Measurements from ENCODE around the gene PHF2. TPM values are rescaled to one million over a fixed set of nuclear protein-coding genes. Genes with fewer than 3 reads are reported as not detected.

PHF2 gene
- polyA plus RNA-seq, 3 donors: 0.40 to 16.0 (median 0.97) TPM

- H3K9ac ChIP-seq (ENCODE audit: insufficient read depth, low read length, poor library complexity, severe bottlenecking): no peak overlapping the region
- no peak overlapping the region for H3K4me3 Mint-ChIP-seq
- intact Hi-C loops (cut with micrococcal nuclease): no loop called here
- H3K27ac Mint-ChIP-seq: peak overlapping the region in 1 of 7 donors; percentile 33
- H3K4me1 Mint-ChIP-seq: peaks cover 54% of the 10 kb centered on the region
- peaks cover 99% of the 10 kb centered on the region for H3K79me2 ChIP-seq (ENCODE audit: insufficient read depth, low read length)
- no peaks in the 10 kb centered on the region for H3K27me3 Mint-ChIP-seq (ENCODE audit: low read depth in 3 of 3)
- no peak overlapping the region for H2AFZ ChIP-seq (ENCODE audit: insufficient read depth, low read depth, low read length, poor library complexity, severe bottlenecking)
- H4K20me1 ChIP-seq (ENCODE audit: insufficient read depth, low read length): peaks cover 80% of the 10 kb centered on the region
- no peaks in the 10 kb centered on the region for H3K27me3 ChIP-seq (ENCODE audit: control insufficient read depth in 2 of 2, insufficient read depth in 2 of 2, low read length in 2 of 2)
- H3K27ac ChIP-seq (ENCODE audit: low read depth in 1 of 2, low read length in 2 of 2): no peak overlapping the region
- no peak overlapping the region for H3K4me3 ChIP-seq (replicated peaks in 1 of 3; ENCODE audit: low read depth in 2 of 3, low read length in 3 of 3)
- no peak for DNase-seq
- WGBS (ENCODE audit: insufficient coverage): 41% methylated on average over 4 of the region's 5 CpGs
- H3K9me3 Mint-ChIP-seq: peaks cover 0 to 10% (median 6%) of the 10 kb centered on the region in 7 donors
- H3K9me3 ChIP-seq (replicated peaks in 1 of 2; ENCODE audit: control insufficient read depth in 1 of 2, insufficient read depth in 1 of 2, low read length in 2 of 2): peaks cover 0 to 3% of the 10 kb centered on the region in 2 donors
- H3K36me3 Mint-ChIP-seq: peaks cover 9 to 28% of the 10 kb centered on the region in 2 donors
- H3K36me3 ChIP-seq (replicated peaks in 1 of 2; ENCODE audit: control insufficient read depth in 1 of 2, insufficient read depth in 2 of 2, low read length in 2 of 2): no peaks in the 10 kb centered on the region
- H3K4me1 ChIP-seq (ENCODE audit: control insufficient read depth in 1 of 2, insufficient read depth in 2 of 2, low read length in 2 of 2): peaks cover 14 to 16% of the 10 kb centered on the region in 2 donors
- no peak for TF ChIP-seq CTCF (IDR thresholded peaks at IDR 0.05)
- H3K4me2 ChIP-seq (replicated peaks; ENCODE audit: extremely low read depth, low read length, poor library complexity, severe bottlenecking): no peak overlapping the region
Measured at GRCh38 chr9:93582115-93582514, 5.7 kb downstream of the PHF2 start.

- no peaks in the 10 kb centered on the region for H3K36me3 ChIP-seq (replicated peaks in 1 of 2; ENCODE audit: control insufficient read depth in 1 of 2, insufficient read depth in 2 of 2, low read length in 2 of 2)
- Mint-ChIP-seq H3K27ac (peak overlapping the region in 1 of 7 donors; percentile 11), H3K27me3 (ENCODE audit: low read depth in 3 of 3) (no peaks in the 10 kb centered on the region), H3K4me1 (peaks cover 53% of the 10 kb centered on the region), H3K36me3 (peaks cover 9 to 28% of the 10 kb centered on the region in 2 donors), H3K4me3 (no peak overlapping the region), H3K9me3 (peaks cover 0 to 10% (median 6%) of the 10 kb centered on the region in 7 donors)
- no peak overlapping the region for H3K4me2 ChIP-seq (replicated peaks; ENCODE audit: extremely low read depth, low read length, poor library complexity, severe bottlenecking)
- H4K20me1 ChIP-seq (ENCODE audit: insufficient read depth, low read length): peaks cover 85% of the 10 kb centered on the region
- intact Hi-C loops (cut with micrococcal nuclease): no loop called here
- no CpG with 5 or more reads among the region's 3 CpGs for WGBS (ENCODE audit: insufficient coverage)
- peaks cover 12 to 13% of the 10 kb centered on the region in 2 donors for H3K4me1 ChIP-seq (ENCODE audit: control insufficient read depth in 1 of 2, insufficient read depth in 2 of 2, low read length in 2 of 2)
- no peak for TF ChIP-seq CTCF (IDR thresholded peaks at IDR 0.05)
- H3K27ac ChIP-seq (ENCODE audit: low read depth in 1 of 2, low read length in 2 of 2): no peak overlapping the region
- no peak overlapping the region for H2AFZ ChIP-seq (ENCODE audit: insufficient read depth, low read depth, low read length, poor library complexity, severe bottlenecking)
- no peak for DNase-seq
- H3K27me3 ChIP-seq (ENCODE audit: control insufficient read depth in 2 of 2, insufficient read depth in 2 of 2, low read length in 2 of 2): no peaks in the 10 kb centered on the region
- H3K4me3 ChIP-seq (replicated peaks in 1 of 3; ENCODE audit: low read depth in 2 of 3, low read length in 3 of 3): no peak overlapping the region
- no peak overlapping the region for H3K9ac ChIP-seq (ENCODE audit: insufficient read depth, low read length, poor library complexity, severe bottlenecking)
- peaks cover 99% of the 10 kb centered on the region for H3K79me2 ChIP-seq (ENCODE audit: insufficient read depth, low read length)
- H3K9me3 ChIP-seq (replicated peaks in 1 of 2; ENCODE audit: control insufficient read depth in 1 of 2, insufficient read depth in 1 of 2, low read length in 2 of 2): peaks cover 0 to 3% of the 10 kb centered on the region in 2 donors
Measured at GRCh38 chr9:93582550-93582949, 6.2 kb downstream of the PHF2 start.

All from CD14-positive monocyte (primary cell).